ENCODE data around the gene CLTCL1.

- no peak for TF ChIP-seq POLR2AphosphoS5 (IDR thresholded peaks at IDR 0.05; ENCODE audit: low read depth, low read length)
- no peak for TF ChIP-seq CTCF (IDR thresholded peaks at IDR 0.05)
- TF ChIP-seq TCF7L2 (IDR thresholded peaks at IDR 0.05; ENCODE audit: low read depth, low read length), result no peak
- TF ChIP-seq REST (IDR thresholded peaks at IDR 0.05; ENCODE audit: insufficient read depth in 1 of 2, low read depth in 2 of 2, low read length in 1 of 2), result no peak
These were observed 13.7 kb downstream of the CLTCL1 start for GRCh38 chr22:19277785-19278184.
